VCaP (cell line): Measurements from ENCODE around the gene MAFB.

Experiments used
- H3K27ac ChIP-seq: fragments of 450-650 bp; 2 replicates; pipeline ENCODE4 v1.5.1; 2017
- CTCF ChIP-seq: fragments of 450-650 bp; conservative IDR thresholded peaks from 2 replicates; pipeline ENCODE4 v1.5.1; 2017; ENCODE audit warnings: mild to moderate bottlenecking, moderate library complexity

MAFB gene

GRCh38 chr20:40713508-40713907 is 24.5 kb upstream of the MAFB start:
- no peak overlapping the region for H3K27ac ChIP-seq
- TF ChIP-seq CTCF: no peak

- H3K27ac ChIP-seq: no peak overlapping the region
- TF ChIP-seq CTCF: no peak
These were observed 22.0 kb upstream of the MAFB start for GRCh38 chr20:40711079-40711478.

- no peak overlapping the region for H3K27ac ChIP-seq
- no peak for TF ChIP-seq CTCF
These were observed 21.6 kb upstream of the MAFB start for GRCh38 chr20:40710603-40711002.

GRCh38 chr20:40706977-40707582 is 18.0 kb upstream of the MAFB start:
- peak; percentile 53 for TF ChIP-seq CTCF
- H3K27ac ChIP-seq: no peak overlapping the region

GRCh38 chr20:40705413-40705812 is 16.4 kb upstream of the MAFB start:
- no peak for TF ChIP-seq CTCF

GRCh38 chr20:40704828-40705227 is 15.8 kb upstream of the MAFB start:
- TF ChIP-seq CTCF: no peak
- no peak overlapping the region for H3K27ac ChIP-seq

More at GRCh38 chr20:40705413-40705812, 16.4 kb upstream of the MAFB start:
- no peak overlapping the region for H3K27ac ChIP-seq

- no peak overlapping the region for H3K27ac ChIP-seq
- TF ChIP-seq CTCF: no peak
These were observed 15.0 kb upstream of the MAFB start for GRCh38 chr20:40703975-40704530.
